Umbilical cord (tissue), 2 donors: ENCODE measurements around the gene CD2. TPM values are rescaled to one million over a fixed set of nuclear protein-coding genes. Genes with fewer than 3 reads are reported as not detected.

ENCODE experiments used
- DNase-seq: peaks from one replicate; pipeline ENCODE4 v3.0.0-alpha.2; 2015; ENCODE audit warnings: low spot score
- total RNA-seq: library from RNA; depleted of rRNA; stranded (reverse); fragments of >200 nt; gene quantifications from one replicate; pipeline ENCODE4 v1.2.3, GENCODE V29; 2014; ENCODE audit warnings: low replicate concordance; ENCODE audit not compliant: insufficient read depth

Gene CD2
- total RNA-seq, 1 donor from 2014 or later, result not detected

DNA sequence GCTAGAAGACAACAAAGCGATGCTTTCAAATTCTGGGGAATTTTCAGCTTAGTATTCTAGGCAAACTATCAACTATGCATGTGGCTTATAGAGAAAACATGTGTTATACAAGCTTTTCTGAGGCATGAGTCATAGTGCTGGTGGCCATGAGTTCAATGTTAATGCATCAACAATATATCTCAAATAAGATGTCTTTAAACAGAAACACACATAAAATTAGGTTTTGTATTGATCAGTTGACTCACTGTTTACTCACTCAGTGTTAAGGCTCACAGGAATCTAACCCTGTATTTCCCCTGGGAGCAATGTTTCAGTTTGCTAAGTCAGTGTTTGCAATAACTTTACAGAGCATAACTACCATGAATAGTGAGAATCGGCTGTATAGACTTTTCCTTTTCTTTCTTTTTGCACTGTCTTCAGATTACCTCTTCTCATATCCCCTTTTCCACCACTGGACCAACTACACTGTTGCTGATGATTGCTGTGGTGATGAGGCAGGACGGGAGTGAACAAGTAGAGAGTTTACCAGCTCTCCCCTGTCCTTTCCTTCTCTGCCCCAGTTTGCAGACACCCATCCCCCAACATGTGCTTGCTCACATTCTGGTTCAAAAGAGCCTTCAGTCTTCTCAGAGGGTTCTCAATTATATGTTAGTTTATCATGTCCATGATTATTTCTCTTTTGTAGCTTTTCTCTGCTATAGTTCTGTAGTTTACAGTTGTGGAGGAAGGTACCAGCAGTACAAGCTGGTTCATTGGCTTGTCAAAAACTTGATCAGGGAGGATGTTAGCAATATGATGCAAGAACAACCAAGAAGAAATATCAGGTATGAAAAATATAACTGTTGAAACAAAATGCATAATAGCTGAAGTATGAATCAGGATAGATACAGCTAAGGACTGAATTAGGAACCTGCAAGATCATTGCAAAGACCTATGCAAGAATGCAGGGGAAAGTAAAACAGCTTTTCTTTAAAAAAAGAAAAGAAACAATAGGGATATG is 23.9 kb downstream of the CD2 start:
- peak; percentile 94 for DNase-seq

DNA sequence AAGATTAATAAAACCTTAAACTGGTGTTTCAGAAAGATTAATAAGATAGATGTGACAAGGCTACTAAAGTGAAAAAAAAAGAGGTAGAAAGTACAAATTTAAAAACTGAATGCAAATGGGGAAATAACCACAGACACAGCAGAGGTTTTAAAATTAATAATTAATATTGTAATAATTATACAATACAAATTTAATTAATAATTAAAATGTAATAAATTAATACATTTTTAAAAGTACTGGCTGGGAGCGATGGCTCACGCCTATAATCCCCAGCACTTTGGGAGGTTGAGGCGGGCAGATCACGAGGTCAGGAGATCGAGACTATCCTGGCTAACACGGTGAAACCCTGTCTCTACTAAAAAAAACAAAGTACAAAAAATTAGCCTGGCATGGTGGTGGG is 26.8 kb downstream of the CD2 start:
- DNase-seq, result no peak

DNA sequence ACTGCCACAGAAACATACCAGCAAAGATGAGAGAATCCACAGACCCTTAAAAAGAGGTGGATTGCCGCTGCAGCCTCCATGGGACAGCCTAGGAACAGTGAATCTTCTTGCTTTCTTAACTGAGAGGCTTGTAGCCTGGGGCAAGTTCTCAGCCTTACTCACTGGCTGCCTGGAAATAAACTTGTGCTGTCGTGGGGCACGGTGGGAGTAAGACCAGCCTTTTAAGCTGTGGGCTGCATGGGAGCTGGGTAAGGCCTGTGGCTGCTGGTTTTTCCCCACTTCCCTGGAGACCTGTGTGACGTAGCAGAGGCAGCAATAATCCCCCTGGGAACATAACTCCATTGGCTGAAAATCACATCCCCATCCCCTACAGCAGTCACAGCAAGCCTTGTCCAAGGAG is 30.8 kb downstream of the CD2 start:
- DNase-seq, result no peak

DNA sequence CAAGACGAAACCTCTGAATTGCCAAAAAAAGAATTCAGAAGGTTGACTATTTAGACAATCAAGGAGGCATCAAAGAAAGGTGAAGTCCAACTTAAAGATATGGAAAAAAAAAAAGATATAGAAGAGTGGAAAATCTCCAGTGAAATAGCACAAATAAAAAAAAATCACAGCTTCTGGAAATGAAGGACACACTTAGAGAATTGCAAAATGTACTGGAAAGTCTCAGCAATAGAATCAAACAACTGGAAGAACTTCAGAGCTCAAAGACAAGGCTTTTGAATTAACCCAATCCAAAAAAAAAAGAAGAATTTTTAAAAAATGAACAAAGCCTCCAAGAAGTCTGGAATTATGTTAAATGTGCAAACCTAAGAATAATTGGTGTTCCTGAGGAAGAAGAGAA is 31.8 kb downstream of the CD2 start:
- DNase-seq, result no peak

DNA sequence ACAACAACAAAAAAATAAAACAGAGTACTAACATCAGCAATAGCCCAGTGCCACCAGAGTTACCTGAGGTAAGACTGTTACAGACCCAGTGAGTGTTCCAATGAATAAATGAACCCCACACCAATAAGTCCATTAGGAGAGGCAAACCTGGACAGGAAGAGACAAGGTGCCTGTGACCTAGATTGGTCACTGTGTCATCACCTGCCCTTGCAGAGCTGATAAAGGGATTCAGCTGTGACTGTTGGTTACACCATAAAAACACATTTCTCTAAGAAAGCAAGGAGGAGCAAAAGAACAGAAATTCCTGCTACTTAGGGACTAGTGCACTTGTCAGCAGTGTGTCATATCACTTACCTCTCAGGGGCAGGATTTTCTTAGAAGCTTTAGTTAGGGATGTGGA is 37.5 kb downstream of the CD2 start:
- no peak for DNase-seq

DNA sequence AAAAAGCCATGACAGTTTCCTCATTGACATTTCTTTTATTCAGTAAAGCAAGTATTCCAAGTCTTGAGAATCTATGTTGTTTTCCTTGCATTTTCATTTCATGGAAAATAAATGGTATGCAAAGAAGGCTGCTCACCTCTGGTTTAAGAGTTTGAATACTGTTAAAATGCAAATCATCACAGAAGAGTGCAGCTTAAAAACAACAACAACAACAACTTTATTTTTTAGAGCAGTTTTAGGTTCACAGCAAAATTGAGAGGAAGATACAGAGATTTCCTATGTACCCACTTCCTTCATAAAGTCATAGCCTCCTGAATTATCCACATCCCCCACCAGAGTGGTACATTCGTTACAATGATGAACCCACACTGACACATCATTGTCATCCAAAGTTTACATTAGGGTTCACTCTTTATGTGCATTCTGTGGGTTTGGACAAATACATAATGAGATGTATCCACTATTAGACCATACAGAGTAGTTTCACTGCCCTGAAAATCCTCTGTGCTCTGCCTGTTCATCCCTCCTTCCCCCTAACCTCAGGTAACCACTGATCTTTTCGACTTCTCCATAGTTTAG is 39.2 kb downstream of the CD2 start:
- no peak for DNase-seq

DNA sequence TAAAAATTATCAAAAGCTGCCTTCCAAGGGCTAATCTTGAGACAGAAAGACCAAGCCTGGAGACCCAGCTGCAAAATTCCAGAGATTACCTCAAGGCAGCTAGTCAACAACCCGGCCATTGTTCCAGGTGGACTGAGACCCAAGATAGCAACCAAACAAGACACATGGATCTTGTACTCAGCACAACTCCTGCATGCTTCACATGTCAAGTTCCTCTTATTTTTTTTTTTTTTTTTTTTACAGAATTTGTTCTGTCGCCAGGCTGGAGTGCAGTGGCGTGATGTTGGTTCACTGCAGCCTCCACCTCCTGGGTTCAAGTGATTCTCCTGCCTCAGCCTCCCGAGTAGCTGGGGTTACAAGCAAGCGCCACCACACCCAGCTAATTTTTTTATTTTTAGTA is 40.1 kb downstream of the CD2 start:
- no peak for DNase-seq

DNA sequence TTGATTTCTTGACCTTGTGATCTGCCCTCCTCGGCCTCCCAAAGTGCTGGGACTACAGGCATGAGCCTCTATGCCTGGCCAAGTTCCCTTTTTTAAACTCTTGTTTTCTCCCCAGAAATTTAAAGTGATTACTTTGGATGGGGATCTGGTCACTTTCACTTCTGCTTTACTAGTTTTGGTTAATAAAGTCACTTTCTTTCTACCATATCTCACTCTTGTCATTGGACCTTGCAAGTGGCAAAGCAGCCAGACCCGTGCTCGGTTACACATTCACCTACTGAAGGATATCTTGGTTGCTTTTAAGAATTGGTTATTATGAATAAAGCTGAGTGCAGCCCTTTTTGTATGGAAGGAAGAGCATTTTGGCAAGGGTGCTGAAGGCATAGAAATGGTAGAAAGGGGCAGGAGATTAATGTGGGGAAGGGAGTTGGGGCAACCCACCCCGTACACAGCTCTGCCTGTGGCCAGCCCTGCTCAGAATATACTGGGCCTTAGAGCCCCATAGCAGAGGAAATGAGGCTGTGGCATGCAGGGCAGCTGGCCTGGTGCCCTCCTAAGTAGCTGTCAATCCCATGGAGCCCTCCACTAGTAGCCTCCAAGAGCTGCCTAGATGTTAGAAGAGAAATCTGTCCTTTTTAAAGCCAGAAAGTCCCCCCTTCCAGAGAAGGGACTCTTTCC is 40.7 kb downstream of the CD2 start:
- peak; percentile 8 for DNase-seq

DNA sequence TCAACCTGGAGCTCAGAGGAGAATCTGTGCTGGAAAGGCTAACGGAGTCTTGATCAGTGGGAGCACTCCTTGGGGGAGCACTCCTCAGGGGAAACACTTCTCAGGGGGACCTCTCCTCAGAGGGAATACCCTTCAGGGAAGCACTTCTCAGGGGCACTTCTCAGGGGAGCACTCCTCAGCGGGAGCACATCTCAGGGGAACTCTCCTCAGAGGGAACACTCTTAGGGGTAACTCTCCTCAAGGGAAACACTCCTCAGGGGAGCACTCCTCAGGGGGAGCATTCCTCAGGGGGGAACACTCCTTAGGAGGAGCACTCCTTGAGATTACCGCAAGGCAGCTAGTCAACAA is 41.2 kb downstream of the CD2 start:
- DNase-seq, result no peak

DNA sequence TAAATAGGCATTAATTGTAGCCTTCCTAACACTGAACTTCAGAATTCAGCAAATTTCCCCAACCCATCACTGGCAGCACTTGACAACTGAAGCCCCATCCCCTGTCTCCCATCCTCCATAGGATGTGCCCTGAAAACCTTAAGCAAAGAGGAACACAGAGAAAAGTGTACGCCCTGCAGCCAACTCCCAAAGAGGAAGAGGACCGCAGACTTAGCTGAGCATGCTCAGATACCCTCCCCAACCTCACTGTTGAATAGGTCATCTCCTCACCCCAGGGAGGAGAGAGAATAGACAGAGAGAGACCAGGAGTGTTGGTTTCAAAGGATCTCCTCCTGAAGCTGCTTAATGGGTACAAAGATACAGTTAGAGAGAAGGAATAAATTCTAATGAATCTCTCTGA is 50.5 kb downstream of the CD2 start:
- DNase-seq, result no peak

DNA sequence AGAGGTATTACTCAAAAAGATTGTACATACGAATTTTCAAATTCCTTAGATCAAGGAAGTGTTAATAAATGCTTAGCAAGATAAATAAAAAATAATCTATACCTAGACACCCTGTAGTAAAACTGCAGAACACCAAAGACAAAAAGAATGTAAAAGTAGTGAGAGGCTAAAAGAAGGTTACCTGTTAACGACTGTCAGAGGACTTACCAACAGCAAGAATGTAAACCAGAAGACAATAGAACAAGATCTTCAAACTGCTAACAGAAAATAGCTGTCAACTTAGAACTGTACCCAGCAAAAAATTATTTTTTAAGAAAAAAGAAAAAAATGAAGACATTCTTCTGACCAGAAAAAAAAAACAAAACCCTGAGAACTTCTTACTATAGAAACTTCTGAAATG is 51.2 kb downstream of the CD2 start:
- DNase-seq, result no peak

DNA sequence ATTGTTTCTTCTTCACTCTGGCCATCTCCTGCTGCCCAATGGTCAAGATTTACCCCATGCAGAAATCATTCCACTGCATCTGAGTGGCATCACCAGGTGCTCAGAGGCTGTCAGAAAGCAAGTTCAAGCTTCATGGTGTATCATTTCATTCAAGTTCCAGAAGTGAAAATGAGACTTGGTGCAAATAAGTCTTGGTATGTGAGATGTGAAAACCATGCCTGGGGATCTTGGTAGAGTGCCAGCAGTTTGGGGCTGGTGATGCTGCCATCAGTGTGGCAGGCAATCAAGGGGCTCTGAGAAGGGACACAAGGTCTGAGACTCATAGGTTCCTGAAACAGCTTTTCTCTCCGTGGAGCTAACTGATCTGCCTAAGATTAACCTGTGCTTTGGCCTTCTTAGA is 52.0 kb downstream of the CD2 start:
- no peak for DNase-seq

DNA sequence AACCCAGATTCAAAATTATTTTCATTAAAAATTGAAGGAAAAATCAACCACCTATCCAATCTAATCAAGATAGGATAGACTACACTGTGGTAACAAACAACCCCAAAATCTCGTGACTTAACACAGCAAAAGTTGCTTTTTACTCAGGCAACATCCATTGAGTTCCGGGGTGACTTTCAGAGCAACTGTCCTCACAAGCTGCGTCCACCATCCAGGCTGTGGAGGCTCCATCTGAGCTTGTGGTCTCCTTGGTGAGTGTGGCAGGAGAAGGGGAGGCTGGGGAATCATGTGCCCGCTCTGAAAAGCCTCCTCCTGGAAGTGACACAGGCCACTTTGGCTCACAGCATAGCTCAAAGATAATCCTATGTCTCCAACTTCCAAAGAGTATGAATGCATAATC is 52.4 kb downstream of the CD2 start:
- DNase-seq, result no peak

DNA sequence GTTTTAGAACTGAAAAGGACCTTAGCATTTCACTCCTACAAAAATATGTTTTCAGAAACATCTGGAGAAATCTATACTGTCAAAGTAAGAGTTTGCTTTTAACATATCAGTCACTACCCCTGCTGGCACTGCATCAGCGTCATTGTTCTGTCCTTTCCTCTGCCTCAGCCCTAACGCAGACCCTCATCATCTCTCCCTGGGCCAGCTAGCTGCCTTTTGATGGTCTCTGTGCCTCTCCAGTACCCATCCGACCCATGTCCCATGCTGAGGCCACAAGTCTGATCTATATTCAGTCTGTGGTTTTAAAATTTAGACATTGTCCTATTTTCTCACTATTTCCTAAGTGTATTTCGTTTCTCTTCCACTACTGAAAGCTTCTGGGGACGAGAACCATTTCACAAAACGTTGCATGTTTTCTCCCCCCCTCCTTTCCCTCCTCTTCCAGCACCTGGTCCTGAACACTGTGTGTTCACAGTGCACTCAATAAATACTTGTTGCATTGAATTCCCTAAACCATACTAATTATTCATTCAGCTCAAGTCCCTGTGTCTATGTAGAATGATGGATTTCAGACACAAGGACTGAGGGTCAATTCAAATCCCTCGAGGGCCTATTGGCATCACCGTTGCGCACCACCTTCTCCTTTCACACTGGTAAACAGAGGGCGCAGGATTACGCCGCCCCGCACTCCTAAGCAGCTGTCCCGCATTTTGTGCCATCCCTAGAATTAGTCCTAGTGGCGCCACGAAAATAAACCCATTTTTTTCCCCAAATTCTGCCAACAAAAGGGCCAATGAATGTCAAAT is 53.4 kb downstream of the CD2 start:
- no peak for DNase-seq

DNA sequence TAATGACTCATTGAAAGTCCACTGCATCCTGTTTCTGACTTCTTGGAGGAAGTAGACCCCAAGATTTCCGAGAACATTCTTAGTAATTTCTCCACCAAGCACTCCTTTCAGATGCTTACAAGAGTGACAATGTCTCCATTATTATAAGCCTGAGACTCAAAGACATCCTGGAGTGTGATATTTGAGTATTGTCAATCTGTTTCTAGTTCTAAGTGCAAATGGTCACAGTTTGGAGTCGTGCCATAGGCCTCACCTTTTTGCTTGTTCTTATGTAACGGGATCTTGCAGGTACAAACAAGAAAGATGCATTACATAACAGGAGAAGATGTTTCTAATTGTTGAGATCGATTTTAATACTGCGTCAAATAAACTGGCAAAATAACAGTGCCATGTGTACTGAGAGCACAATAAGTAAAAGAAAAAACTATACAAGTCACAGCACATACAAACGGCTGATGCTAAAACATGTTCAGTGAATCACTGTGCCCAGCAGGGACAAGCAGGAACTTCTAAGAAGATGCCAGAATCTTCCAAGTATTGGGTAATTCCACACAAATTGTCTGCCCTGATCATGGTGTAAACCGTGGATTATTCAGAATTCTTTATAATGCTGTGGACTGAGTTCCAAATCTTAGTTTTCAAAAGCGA is 54.1 kb downstream of the CD2 start:
- no peak for DNase-seq

DNA sequence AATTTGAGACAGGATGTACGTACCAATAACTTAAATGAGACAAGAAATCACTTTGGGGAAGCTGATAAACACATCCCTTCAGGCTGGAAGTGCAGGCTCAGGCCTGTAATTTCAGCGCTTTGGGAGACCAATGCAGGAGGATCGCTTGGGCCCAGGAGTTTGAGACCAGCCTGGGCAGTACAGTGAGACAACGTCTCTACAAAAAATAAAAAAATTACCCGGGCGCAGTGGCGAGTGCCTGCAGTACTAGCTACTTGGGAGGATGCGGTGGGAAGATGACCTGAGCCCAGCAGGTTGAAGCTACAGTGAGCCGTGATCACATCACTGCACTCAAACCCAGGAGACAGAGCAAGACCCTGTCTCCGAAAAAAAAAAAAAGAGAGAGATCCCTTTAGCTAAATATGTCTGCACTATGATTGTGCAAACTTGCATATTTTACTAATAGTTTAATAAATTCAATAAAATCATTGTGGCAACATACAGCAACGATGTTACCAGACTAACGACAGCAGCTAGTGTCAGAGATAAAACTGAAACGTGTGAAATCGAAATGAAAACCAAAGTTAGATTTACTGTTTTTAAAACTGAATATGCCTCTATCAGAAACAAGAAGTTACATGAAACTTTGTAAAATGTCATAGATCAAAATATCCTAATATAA is 54.7 kb downstream of the CD2 start:
- DNase-seq, result no peak

DNA sequence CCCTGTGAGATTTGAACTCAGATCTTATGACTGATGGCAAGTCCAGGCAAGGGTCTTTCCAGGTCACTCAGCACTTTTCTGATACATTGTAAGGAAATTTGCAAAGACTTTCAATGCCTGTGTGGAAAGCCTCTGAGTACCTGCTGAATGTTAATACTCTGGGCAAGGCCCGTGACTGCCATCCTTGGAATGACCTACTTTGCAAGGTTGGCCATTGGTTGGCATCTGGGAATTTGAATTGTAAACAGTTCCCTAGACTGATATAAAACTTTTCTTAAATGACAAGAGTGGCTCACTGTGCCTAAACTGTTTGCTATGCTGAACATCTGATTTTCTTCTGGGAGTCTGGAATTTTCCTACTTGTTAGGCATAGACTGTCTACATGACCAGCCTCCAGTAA is 57.1 kb downstream of the CD2 start:
- DNase-seq, result no peak

DNA sequence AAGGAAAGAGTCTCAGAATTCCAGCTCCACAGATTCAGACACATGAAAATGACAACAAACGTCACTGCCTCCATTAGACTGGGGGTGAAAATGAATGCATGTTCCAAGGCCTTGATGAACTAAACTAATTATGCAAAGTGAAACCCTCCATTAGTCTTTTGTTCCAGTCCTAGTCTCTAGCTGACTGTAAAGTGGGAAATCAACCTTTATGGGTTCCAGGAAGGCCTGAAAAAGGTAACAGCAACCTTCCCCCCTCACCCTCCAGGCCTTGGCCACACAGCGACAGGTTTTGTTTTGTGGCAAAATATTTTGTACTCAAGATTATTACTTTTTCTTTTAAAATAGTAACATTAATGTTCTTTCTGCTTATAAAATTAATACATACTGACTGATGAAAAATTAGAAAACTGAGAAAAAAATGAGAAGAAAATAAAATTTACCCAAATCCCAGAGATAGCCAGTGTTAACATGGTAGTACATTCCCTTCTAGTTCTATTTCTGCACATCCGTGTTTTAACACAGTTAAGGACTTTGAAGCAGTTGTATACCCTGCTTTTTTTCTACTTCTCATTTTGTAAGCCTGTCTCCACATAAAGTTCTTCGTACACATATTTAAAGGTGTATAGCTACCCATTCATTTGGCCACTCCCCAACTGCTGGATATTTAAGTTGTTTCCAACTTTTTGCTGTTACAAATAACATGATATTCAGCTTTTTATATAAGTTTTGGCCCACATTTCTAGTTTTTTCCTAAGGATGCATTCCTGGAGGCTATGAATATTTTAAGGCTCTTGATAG is 60.9 kb downstream of the CD2 start:
- DNase-seq, result no peak

DNA sequence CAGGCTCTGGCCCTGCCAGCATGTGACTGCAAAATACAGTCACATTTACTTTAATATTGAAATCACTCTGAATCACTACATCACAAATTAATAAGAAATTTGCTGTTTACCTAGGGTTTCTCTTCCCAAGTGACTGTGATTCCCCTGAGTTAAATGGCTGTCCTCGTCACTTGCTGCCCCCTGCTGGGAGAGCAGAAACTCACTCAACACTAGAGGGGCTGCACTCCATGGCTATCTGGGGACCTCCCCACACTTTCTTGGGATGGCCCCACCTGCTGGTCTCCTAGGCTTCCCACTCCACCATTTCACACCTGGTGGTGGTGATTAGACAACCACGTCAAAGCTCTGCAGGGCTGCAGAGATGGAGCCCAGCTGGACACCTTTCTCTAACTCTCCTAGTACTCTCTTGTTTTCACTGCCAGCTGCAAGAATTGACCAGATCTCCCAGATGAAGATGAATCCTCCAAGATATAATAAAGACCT is 63.4 kb downstream of the CD2 start:
- DNase-seq, result peak; percentile 19
